D721Med (cell line): ENCODE results near the gene PEX19.

Source experiments
- DNase-seq: peaks from one replicate; pipeline ENCODE4 v3.0.0; 2011; ENCODE audit warnings: low spot score; ENCODE audit not compliant: insufficient read length
- FAIRE-seq: peaks from 2 replicates; lab custom pipeline; 2011; peaks lifted over from hg19 to GRCh38; lab: Jason Lieb, UNC
- TF ChIP-seq, protein P1 (sequence below): IDR thresholded peaks from 2 replicates; pipeline ENCODE4 v1.5.1; 2012; ENCODE audit warnings: mild to moderate bottlenecking, control low read depth; ENCODE audit not compliant: insufficient read depth; ENCODE audit errors: missing control alignments

The PEX19 gene

DNA sequence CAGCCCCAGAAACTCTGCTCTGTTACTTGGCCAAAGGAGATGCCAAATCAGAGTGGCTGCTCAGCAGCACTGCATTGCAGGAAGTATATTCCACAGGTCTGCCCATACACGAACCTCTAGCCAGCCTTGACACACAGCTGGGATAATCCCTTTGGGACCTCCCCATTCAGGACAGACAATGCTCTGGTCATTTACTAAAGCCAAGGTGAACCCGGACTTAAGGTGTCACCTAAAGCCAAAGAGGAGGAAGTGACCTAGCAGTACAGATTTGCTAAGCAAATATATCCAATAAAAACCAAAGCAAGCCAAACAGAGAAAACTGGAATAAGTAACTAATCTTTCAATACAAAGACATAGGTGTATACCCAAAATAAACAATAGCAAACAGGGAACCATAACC lies 30.4 kb upstream of the PEX19 start:
- DNase-seq (no peak), FAIRE-seq (no peak)
- TF ChIP-seq, protein P1, sequence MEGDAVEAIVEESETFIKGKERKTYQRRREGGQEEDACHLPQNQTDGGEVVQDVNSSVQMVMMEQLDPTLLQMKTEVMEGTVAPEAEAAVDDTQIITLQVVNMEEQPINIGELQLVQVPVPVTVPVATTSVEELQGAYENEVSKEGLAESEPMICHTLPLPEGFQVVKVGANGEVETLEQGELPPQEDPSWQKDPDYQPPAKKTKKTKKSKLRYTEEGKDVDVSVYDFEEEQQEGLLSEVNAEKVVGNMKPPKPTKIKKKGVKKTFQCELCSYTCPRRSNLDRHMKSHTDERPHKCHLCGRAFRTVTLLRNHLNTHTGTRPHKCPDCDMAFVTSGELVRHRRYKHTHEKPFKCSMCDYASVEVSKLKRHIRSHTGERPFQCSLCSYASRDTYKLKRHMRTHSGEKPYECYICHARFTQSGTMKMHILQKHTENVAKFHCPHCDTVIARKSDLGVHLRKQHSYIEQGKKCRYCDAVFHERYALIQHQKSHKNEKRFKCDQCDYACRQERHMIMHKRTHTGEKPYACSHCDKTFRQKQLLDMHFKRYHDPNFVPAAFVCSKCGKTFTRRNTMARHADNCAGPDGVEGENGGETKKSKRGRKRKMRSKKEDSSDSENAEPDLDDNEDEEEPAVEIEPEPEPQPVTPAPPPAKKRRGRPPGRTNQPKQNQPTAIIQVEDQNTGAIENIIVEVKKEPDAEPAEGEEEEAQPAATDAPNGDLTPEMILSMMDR, result no peak

DNA sequence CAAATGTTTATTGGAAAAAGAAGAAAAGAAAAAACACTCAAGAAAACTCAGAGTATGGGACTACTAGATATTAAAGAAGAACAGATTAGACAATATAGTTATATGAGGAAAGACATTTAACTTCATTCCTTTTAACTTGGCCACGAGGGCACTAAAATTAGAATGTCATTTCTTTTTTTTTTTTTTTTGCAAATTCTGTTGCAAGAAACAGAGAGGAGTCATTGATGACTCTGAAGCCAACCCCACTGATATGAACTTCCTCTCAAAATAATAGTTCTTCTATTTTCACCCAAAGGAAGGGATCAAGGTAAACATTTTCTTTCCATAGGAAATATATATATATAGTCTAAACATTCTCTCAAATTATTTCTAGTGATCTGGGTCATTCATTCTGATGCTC lies 24.6 kb upstream of the PEX19 start:
- FAIRE-seq, result no peak
- no peak for DNase-seq
- TF ChIP-seq, protein P1, result no peak

DNA sequence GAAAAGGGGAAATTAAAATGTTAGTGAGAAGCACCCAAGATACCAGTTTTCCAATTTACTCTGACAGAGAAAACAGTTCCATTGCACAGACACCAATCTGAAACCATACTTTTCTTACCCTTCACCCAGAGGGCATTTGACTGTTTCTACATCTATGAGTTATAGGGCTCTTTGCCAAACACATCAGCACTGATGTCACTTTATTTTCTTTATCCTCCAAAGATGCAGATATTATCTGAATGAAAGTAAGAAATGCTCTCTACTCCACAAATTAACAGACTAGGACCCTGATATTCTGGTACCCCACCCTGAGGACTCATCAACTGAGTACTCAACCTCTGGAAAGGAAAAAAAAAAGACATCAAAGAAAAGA lies 24.2 kb upstream of the PEX19 start:
- FAIRE-seq, result peak; percentile 41
- TF ChIP-seq, protein P1, result no peak
- DNase-seq, result no peak

DNA sequence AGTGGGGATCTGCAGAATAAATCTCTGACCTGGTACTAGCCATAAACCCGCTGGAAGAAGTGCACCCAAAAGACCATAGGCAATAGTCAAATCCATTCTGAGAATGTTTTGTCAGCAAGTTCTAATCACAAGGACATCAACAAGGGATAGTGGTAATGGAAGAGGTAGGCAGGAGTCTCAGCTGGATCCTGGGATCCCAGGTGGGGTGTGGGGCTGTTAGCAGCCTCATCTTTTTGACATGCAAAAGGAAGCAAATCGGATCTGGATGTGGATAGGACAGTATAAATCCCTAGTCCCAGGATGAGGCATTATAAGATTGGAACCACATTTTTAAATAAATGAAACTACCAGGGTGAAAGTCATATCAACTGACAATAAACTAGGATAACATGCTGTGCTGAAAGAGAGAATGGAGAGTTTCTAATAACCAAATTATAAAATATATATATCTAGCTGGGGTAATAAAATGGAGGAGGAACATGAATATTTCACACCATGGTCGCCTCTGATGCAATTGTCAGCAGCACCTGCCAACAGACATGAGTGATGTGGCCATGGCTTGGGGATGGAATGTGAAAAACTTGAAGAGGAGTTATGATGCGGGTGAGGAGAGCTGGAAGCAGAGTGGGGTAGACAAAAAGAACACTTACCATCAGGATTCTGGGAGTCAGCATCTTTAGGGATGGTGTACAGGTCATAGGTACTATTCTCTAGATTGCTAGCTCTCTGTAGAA lies 23.7 kb upstream of the PEX19 start:
- FAIRE-seq (no peak), DNase-seq (no peak)

DNA sequence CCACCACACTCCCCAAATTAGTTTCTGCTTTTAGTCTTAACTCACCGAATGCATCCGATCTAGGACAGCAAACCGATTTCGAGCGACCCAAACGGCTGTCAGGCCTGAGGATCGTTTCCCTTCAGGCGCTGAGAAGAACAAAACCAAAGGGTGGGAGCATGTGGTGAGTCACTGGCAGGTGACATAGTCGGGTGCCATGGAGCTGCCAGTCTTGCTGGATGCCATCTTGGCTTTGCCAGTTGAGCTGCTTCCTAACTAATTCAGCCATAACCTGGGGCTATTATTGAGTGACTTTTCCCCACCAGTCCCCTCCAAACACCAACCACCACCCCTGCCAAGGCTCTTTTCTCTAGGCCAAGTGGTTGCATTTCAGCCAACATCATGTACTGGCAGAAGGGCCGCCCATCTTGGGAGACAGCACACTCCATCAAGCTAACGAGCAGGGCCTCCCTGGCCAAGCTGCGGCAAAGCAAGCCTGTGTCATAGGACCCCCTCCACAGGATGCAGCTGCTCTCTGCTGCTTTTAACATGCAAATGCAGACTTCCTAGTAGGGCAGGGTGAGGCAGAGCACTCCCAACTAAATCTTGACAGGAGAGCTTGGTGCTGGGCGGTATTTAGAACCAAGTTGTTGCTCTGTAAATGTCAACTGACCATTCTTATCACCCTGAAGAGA lies 22.3 kb upstream of the PEX19 start:
- FAIRE-seq, result no peak
- TF ChIP-seq, protein P1, result no peak
- no peak for DNase-seq

More for the DNA sequence above, 23.7 kb upstream of the PEX19 start:
- TF ChIP-seq, protein P1, result no peak

DNA sequence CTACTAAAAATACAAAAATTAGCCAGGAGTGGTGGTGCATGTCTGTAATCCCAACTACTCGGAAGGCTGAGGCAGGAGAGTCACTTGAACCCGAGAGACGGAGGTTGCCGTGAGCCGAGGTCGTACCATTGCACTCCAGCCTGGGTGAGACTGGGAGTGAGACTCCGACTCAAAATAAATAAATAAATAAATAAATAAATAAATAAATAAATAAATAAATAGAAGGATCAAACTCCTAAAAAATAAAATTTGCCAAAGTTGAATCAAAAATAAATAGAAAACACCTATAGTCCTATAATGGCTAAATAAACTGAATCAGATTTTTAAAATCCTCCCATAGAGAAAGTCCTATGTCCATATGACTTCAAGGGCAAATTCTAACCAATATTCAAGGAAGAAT lies 15.2 kb upstream of the PEX19 start:
- DNase-seq, result no peak
- no peak for FAIRE-seq
- TF ChIP-seq, protein P1, result no peak

DNA sequence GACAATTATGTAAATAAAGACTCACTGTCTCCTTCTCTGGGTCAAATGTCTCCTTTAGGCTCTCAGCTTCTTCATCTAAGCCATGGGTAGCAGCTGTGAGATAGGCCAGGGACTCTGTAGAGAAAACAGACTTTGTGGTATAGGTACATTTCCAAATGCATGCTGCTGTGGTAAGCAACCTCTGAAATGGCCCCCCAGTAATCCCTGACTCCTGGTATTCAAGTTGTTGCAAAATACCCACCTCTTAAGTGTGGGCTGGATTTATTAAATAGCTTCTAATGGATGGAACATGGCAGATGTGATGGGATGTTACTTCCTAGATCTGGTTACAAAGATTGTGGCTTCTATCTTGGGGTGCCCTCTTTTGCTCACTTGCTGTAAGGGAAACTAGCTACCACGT lies 11.1 kb upstream of the PEX19 start:
- DNase-seq, result no peak
- FAIRE-seq, result no peak
- TF ChIP-seq, protein P1, result no peak
